Mucosa of descending colon (tissue), 3 donors: ENCODE measurements around the gene TEX14. TPM values are rescaled to one million over a fixed set of nuclear protein-coding genes. Genes with fewer than 3 reads are reported as not detected.
A peak's percentile ranks its signal among the peaks of the same experiment; 100 is the strongest.
"Not testable (repeated sequence)": the region's sequence is repeated elsewhere in the genome, so short reads cannot be mapped to it uniquely, and the experiment has no call there.

ENCODE experiments used
- ATAC-seq: fragments of 200-7000 bp; cut with Tn5 transposase; one replicate; pipeline ENCODE4 v1.9.1; 2020; ENCODE audit warnings: mild to moderate bottlenecking, moderate library complexity
- DNase-seq, 3 donors: peaks; one replicate each; pipeline ENCODE4 v3.0.0-alpha.2; 2020
- H3K36me3 ChIP-seq: fragments of 200-600 bp; one replicate; pipeline ENCODE4 v1.8.0; 2021; ENCODE audit warnings: low read depth, mild to moderate bottlenecking
- H3K4me1 ChIP-seq: fragments of 200-600 bp; one replicate; pipeline ENCODE4 v1.8.0; 2021; ENCODE audit warnings: low read depth, mild to moderate bottlenecking
- H3K4me3 ChIP-seq: fragments of 200-600 bp; one replicate; pipeline ENCODE4 v1.8.0; 2021; ENCODE audit warnings: mild to moderate bottlenecking
- H3K9me3 ChIP-seq: fragments of 200-600 bp; one replicate; pipeline ENCODE4 v1.8.0; 2021; ENCODE audit warnings: mild to moderate bottlenecking
- intact Hi-C, 2 donors: fragments of 100-400 bp; cut with DNase I in 1 of 2; cut with micrococcal nuclease in 1 of 2; formaldehyde crosslinking; loops; one replicate each; pipeline versions ENCODE4 v1.11.0 to v1.11.1; 2022; cut with DNase I, micrococcal nuclease
- total RNA-seq, 3 donors: library from RNA; stranded (reverse); fragmentation: NEBNext Ultra II Directional in 2 of 3; extraction: Animal tissue kit (Norgen Biotek cat#: 25700) in 2 of 3; gene quantifications; one replicate each; pipeline versions ENCODE4 v1.2.1 to v1.2.4, GENCODE V29; 2021 to 2023
- TF ChIP-seq, protein P1 (sequence below): fragments of 200-600 bp; IDR thresholded peaks from one replicate; pipeline ENCODE4 v1.8.0; 2022; ENCODE audit warnings: antibody characterized with exemption, mild to moderate bottlenecking
- donor health status: DM: no; HTN: no; CAD: no; lungs with moderate emphysema.
- donor health status: DM: no; HTN: no; CAD: no.
- donor health status: DM: no; HTN: yes; CAD: no.

TEX14 gene
- total RNA-seq, 3 donors from 2014 or later, result 0.28 TPM; not detected in 2

DNA sequence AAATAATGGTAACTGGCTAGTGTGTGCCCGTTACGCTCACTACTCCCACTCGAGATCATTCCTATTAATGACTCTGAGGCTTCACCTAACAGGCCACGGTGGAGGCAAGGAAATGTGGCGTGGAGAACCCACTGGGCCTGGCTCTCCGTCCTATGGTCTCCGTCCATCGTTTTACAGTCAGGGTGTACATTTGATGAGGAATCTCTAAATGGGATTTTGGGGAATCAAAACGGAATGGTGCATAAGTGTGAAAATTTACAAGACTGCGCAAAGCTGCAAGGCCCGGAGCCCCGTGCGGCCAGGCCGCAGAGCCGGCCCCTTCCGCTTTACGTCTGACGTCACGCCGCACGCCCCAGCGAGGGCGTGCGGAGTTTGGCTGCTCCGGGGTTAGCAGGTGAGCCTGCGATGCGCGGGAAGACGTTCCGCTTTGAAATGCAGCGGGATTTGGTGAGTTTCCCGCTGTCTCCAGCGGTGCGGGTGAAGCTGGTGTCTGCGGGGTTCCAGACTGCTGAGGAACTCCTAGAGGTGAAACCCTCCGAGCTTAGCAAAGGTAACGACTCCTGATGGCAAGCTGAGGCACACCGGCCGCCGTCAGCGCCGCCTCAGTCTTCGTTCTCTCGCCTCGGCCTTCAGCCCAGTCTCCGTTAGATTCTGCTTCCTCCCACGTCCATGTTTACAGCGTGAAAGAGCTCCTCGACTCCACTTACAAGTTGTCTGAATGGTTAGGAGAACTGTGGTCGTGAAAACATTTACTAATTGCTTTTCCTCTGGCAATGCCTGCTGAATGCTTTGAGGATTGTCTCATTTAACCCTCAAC, 602 bp upstream of the TEX14 start, which contains the start of gene RAD51C:
RAD51C (plus strand) TSS at position 364 of the 817 bp plus-strand sequence; CDS start at position 406, 42 bp downstream.
- peak; percentile 100 for ATAC-seq

DNA sequence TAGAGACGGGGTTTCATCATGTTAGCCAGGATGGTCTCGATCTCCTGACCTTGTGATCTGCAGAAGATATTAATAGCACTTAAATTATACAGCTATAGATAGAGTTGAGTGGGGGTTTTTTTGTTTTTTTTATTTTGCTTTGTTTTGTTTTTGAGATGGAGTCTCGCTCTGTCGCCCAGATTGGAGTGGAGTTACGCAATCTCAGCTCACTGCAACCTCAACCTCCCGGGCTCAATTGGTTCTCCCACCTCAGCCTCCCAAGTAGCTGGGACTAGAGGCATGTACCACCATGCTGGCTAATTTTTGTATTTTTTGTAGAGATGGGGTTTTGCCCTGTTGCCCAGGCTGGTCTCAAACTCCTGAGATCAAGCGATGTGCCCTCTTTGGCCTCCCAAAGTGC, 1.8 kb downstream of the TEX14 start:
- H3K4me1 ChIP-seq, intact Hi-C loops, ATAC-seq, H3K4me3 ChIP-seq, H3K36me3 ChIP-seq, DNase-seq, H3K9me3 ChIP-seq: not testable (repeated sequence)

More for the DNA sequence above, 602 bp upstream of the TEX14 start, which contains the start of gene RAD51C:
- intact Hi-C loops, result no loop called here
- DNase-seq, result peak; percentile 86 to 92 (median 91)
- H3K36me3 ChIP-seq, result no peaks in the 10 kb centered on the region
- H3K4me3 ChIP-seq, result peak within 1 kb of the TSS; percentile 30
- TF ChIP-seq, protein P1, sequence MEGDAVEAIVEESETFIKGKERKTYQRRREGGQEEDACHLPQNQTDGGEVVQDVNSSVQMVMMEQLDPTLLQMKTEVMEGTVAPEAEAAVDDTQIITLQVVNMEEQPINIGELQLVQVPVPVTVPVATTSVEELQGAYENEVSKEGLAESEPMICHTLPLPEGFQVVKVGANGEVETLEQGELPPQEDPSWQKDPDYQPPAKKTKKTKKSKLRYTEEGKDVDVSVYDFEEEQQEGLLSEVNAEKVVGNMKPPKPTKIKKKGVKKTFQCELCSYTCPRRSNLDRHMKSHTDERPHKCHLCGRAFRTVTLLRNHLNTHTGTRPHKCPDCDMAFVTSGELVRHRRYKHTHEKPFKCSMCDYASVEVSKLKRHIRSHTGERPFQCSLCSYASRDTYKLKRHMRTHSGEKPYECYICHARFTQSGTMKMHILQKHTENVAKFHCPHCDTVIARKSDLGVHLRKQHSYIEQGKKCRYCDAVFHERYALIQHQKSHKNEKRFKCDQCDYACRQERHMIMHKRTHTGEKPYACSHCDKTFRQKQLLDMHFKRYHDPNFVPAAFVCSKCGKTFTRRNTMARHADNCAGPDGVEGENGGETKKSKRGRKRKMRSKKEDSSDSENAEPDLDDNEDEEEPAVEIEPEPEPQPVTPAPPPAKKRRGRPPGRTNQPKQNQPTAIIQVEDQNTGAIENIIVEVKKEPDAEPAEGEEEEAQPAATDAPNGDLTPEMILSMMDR, result no peak
- H3K9me3 ChIP-seq, result no peaks in the 10 kb centered on the region
- peaks cover 9% of the 10 kb centered on the region for H3K4me1 ChIP-seq

DNA sequence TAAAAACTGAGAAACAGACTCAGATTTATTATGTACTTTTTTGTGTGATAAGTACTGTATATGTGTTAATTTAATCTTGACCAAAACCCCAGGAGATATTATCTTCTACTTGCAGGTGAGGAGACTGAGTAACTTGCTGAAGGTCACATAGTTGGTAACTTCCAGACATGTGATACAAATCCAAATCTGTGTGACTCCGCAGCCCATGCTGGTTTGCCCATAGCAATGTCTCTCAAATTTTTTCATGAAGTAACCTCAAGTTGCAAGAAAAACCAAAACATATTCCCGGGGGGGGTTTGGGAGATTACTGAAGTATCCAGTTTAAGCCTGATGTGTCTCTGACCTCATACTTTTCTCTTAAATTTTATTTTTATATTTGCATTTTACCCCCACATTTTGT, 3.3 kb downstream of the TEX14 start:
- Histone ChIP-seq H3K4me1 (peaks cover 7% of the 10 kb centered on the region), H3K36me3 (no peaks in the 10 kb centered on the region), H3K9me3 (no peaks in the 10 kb centered on the region), H3K4me3 (no peak overlapping the region)
- DNase-seq (no peak), ATAC-seq (no peak)
- intact Hi-C loops, result no loop called here
- TF ChIP-seq, protein P1, result no peak

DNA sequence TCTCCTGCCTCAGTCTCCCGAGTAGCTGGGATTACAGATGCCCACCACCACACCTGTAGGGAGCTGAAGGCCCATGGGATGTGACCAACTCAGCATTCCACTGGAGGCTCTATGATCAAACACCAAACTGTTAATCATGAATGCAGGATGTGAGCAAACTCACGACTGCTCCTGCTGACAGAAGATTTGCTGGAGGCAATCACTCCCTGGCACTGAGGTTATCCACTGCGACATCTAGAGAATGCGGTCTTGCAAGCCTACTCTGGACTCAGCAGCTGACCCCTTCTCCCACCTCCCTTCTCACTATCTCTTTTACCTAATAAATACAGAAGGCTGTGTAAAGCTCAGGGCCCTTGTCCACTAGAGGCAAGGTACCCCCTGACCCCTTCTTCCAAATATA, 4.9 kb downstream of the TEX14 start:
- Histone ChIP-seq H3K4me1 (no peaks in the 10 kb centered on the region), H3K9me3 (no peaks in the 10 kb centered on the region), H3K4me3 (no peak overlapping the region), H3K36me3 (no peaks in the 10 kb centered on the region)
- ATAC-seq, result no peak
- intact Hi-C loops, result no loop called here
- DNase-seq, result no peak
- TF ChIP-seq, protein P1, result no peak

DNA sequence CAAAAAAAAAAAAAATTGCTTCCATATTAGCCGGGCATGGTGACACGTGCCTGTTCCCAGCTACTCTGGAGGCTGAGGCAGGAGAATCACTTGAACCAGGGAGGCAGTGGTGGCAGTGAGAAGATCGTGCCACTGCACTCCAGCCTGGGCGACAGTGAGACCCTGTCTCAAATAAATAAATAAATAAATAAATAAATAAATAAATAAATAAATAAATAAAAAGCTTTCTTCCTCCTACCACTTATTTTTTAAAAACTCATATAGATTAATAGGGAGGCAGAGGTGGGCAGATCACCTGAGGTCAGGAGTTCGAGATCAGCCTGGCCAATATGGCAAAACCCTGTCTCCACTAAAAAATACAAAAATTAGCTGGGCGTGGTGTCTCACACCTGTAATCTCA, 7.4 kb downstream of the TEX14 start:
- DNase-seq, result not testable (repeated sequence)

DNA sequence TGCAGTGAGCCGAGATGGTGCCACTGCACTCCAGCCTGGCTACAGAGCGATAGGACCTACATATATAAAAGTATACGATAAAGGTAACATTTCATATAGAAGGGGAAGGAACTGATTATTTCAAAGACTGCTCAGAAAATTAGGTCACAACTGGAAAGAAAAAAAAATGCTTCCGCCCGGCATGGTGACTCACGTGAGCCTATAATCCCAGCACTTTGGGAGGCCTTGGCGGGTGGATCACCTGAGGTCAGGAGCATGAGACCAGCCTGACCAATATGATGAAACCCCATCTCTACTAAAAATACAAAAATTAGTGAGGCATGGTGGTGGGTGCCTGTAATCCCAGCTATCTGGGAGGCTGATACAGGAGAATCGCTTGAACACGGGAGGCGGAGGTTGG, 7.8 kb downstream of the TEX14 start:
- Histone ChIP-seq H3K36me3 (no peaks in the 10 kb centered on the region), H3K9me3 (no peaks in the 10 kb centered on the region), H3K4me1 (no peaks in the 10 kb centered on the region), H3K4me3 (no peak overlapping the region)
- intact Hi-C loops, result no loop called here
- TF ChIP-seq, protein P1, result no peak
- ATAC-seq (no peak), DNase-seq (no peak)

More for the DNA sequence above, 7.4 kb downstream of the TEX14 start:
- H3K4me3 ChIP-seq, H3K36me3 ChIP-seq, H3K9me3 ChIP-seq, intact Hi-C loops, ATAC-seq, H3K4me1 ChIP-seq: not testable (repeated sequence)
